ENCODE measurements around the gene SENP5. TPM values are rescaled to one million over a fixed set of nuclear protein-coding genes. Genes with fewer than 3 reads are reported as not detected.

Gene SENP5
- total RNA-seq, 4 donors from 2014 or later: 43.7 to 45.4 (median 44.1) TPM

DNA sequence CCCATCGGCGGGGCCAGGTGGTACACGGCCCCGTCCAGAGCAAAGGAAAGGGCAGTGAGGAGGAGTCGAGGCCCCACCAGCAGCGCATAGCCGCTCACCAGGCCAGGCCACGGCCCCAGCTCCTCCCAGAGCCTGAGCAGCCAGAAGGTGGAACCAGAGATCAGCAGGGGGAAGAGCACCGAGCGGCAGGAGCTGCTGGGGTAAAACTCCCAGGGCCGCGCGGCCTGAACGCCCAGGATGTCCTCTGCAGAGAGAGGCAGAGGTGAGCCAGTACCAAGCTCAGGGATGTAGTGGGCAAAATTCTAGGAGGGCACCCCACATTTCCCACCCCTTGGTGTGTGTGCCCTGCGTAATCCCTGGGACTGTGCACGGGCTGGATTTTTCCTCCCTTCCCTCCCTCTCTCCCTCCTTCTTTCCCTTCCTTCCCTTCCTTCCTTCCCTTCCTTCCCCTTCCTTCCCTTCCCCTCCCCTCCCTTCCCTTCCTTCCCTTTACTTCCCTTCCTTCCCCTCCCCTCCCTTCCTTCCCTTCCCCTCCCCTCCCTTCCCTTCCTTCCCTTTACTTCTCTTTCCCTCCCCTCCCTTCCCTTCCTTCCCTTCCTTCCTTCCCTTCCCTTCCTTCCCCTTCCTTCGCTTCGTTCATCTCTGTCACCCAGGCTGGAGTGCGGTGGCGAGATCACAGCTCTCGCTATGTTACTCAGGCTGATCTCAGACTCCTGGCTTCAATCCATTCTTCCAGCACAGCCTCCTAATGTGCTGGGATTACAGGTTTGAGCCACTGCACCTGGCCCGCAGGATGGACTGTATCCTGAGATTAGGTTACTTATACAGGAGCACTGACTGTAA lies 80.9 kb downstream of the SENP5 start:
- Histone ChIP-seq H3K4me1 (peaks cover 5 to 12% (median 10%) of the 10 kb centered on the region in 4 donors), H3K9me3 (no peaks in the 10 kb centered on the region), H3K27me3 (no peaks in the 10 kb centered on the region), H3K36me3 (peaks cover 0 to 39% (median 22%) of the 10 kb centered on the region in 4 donors), H3K4me3 (no peak overlapping the region), H3K27ac (replicated peaks in 1 of 4) (no peak overlapping the region)
- DNase-seq (ENCODE audit: extremely low spot score): no peak
- TF ChIP-seq, protein P1, sequence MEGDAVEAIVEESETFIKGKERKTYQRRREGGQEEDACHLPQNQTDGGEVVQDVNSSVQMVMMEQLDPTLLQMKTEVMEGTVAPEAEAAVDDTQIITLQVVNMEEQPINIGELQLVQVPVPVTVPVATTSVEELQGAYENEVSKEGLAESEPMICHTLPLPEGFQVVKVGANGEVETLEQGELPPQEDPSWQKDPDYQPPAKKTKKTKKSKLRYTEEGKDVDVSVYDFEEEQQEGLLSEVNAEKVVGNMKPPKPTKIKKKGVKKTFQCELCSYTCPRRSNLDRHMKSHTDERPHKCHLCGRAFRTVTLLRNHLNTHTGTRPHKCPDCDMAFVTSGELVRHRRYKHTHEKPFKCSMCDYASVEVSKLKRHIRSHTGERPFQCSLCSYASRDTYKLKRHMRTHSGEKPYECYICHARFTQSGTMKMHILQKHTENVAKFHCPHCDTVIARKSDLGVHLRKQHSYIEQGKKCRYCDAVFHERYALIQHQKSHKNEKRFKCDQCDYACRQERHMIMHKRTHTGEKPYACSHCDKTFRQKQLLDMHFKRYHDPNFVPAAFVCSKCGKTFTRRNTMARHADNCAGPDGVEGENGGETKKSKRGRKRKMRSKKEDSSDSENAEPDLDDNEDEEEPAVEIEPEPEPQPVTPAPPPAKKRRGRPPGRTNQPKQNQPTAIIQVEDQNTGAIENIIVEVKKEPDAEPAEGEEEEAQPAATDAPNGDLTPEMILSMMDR (IDR thresholded peaks at IDR 0.05): peak in 1 of 3 experiments; percentile 8
- no peak for TF ChIP-seq EP300 (IDR thresholded peaks at IDR 0.05)
- intact Hi-C loops (cut with DNase I): no loop called here
- WGBS: 47% methylated on average over 21 of the region's 22 CpGs

DNA sequence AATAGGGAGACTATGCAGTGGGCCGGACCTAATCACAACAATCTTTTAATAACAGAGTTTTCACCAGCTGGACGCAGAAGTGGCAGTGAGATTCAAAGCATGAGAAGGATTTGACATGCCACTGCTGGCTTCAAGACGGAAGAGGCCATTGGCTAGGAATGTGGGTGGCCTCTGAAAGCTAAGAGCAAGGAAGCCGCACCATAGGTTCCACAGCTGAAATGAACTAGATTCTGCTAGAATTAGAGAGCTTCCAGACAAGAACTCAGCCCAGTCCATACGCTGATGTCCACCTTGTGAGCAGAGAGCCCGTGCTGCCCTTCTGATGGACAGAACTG lies 81.5 kb downstream of the SENP5 start:
- Histone ChIP-seq H3K9me3 (no peaks in the 10 kb centered on the region), H3K36me3 (peaks cover 0 to 37% (median 21%) of the 10 kb centered on the region in 4 donors), H3K4me3 (no peak overlapping the region), H3K4me1 (peaks cover 0 to 6% (median 4%) of the 10 kb centered on the region in 4 donors), H3K27ac (replicated peaks in 1 of 4) (no peak overlapping the region), H3K27me3 (no peaks in the 10 kb centered on the region)
- no peak for DNase-seq (ENCODE audit: extremely low spot score)
- intact Hi-C loops (cut with DNase I): no loop called here
- TF ChIP-seq, protein P1 (IDR thresholded peaks at IDR 0.05): no peak
- TF ChIP-seq POLR2AphosphoS5 (IDR thresholded peaks at IDR 0.05): no peak
- TF ChIP-seq POLR2A (IDR thresholded peaks at IDR 0.05; ENCODE audit: low read depth): no peak
- no peak for TF ChIP-seq EP300 (IDR thresholded peaks at IDR 0.05)
- 56% methylated on average over 6 of the region's 6 CpGs for WGBS

DNA sequence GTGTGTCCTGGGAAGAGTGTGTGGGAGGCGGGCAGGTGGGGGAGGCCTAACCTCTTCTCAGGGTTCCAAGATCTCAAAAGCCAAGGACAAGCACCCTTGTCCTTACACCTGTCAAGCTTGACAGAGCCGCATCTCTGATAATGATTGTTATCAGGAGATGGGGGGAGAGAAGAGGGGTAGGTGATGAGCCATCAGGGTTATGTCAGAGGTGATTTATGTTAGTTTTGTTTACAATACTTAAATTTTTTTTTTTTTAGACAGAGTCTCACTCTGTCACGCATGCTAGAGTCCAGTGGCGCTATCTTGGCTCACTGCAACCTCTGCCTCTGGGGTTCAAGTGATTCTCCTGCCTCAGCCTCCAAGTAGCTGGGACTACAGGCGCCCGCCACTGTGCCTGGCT lies 82.0 kb downstream of the SENP5 start:
- no peaks in the 10 kb centered on the region for H3K27me3 ChIP-seq
- intact Hi-C loops (cut with DNase I): no loop called here
- DNase-seq (ENCODE audit: extremely low spot score): no peak
- no peak overlapping the region for H3K4me3 ChIP-seq
- no peak overlapping the region for H3K27ac ChIP-seq (replicated peaks in 1 of 4)
- peaks cover 0 to 32% (median 19%) of the 10 kb centered on the region in 4 donors for H3K36me3 ChIP-seq
- TF ChIP-seq POLR2AphosphoS5 (IDR thresholded peaks at IDR 0.05) (no peak), POLR2A (IDR thresholded peaks at IDR 0.05; ENCODE audit: low read depth) (no peak), EP300 (IDR thresholded peaks at IDR 0.05) (no peak)
- TF ChIP-seq, protein P1 (IDR thresholded peaks at IDR 0.05): no peak
- peaks cover 0 to 1% (median 0%) of the 10 kb centered on the region in 4 donors for H3K4me1 ChIP-seq
- WGBS: 94% methylated on average over 6 of the region's 6 CpGs
- H3K9me3 ChIP-seq: no peaks in the 10 kb centered on the region

DNA sequence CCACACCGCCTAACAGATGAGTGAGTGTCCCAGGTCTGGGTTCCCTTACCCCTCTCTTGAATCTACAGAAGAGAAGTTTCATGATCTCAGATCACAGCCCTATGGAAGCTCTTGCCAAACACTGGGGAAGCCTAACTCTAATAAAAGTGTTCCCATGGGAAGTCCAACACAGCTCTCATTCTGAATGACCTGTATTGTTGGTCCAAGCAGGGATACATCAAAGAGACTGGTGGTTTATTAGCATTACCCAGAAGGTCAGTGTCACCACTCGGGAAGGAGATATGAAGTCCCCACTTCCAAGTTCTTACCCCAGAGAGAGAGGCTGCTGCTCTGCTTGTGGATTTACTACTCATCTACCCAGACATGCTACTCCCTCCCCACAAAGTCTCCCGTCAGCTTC lies 83.7 kb downstream of the SENP5 start:
- Histone ChIP-seq H3K4me3 (no peak overlapping the region), H3K36me3 (peaks cover 0 to 23% (median 16%) of the 10 kb centered on the region in 4 donors), H3K27me3 (no peaks in the 10 kb centered on the region), H3K27ac (replicated peaks in 1 of 4) (no peak overlapping the region), H3K9me3 (no peaks in the 10 kb centered on the region), H3K4me1 (no peaks in the 10 kb centered on the region)
- TF ChIP-seq POLR2AphosphoS5 (IDR thresholded peaks at IDR 0.05) (no peak), POLR2A (IDR thresholded peaks at IDR 0.05; ENCODE audit: low read depth) (no peak), EP300 (IDR thresholded peaks at IDR 0.05) (no peak)
- TF ChIP-seq, protein P1 (IDR thresholded peaks at IDR 0.05): no peak
- no peak for DNase-seq (ENCODE audit: extremely low spot score)
- 89% methylated on average over 3 of the region's 3 CpGs for WGBS
- intact Hi-C loops (cut with DNase I): no loop called here

Data from esophagus muscularis mucosa (tissue), 4 donors.